Panc1 (cell line): Measurements from ENCODE around the gene ZNF407. TPM values are rescaled to one million over a fixed set of nuclear protein-coding genes. Genes with fewer than 3 reads are reported as not detected.

Experiments used
- ATAC-seq: fragments of 200-7000 bp; cut with Tn5 transposase; 2 replicates; pipeline ENCODE4 v1.9.1; 2020; ENCODE audit warnings: mild to moderate bottlenecking, moderate library complexity
- BruUV-seq: library from RNA; stranded (reverse); fragments of 400-500 nt; replicated peaks from 2 replicates; lab custom pipeline; 2021; lab: Mats Ljungman, UMichigan
- CTCF ChIA-PET: fragments of 300-600 bp; sonication (Branson Sonifier 250); formaldehyde crosslinking; loops from one replicate; lab custom pipeline; 2022; ENCODE audit warnings: antibody characterized with exemption; lab: Charles Lee
- POLR2A ChIA-PET: fragments of 300-600 bp; sonication (Branson Sonifier 250); formaldehyde crosslinking; loops from one replicate; lab custom pipeline; 2022; ENCODE audit warnings: antibody characterized with exemption; lab: Charles Lee
- DNase-seq: peaks from one replicate; pipeline ENCODE4 v3.0.0-alpha.2; 2010; ENCODE audit warnings: low read depth, low spot score
- H3K27ac ChIP-seq: 2 replicates; pipeline ENCODE4 v1.5.1; 2011; ENCODE audit warnings: mild to moderate bottlenecking, low read length, inconsistent platforms
- H3K27me3 ChIP-seq: fragments of 200-500 bp; sonication (Bioruptor generic); 2 replicates; pipeline ENCODE4 v1.6.0; 2014; ENCODE audit warnings: low read length, inconsistent platforms; ENCODE audit not compliant: control insufficient read depth, insufficient read depth
- H3K36me3 ChIP-seq: fragments of 200-500 bp; sonication (Bioruptor generic); 2 replicates; pipeline ENCODE4 v1.5.1; 2014; ENCODE audit warnings: inconsistent platforms, mild to moderate bottlenecking, low read length, moderate library complexity; ENCODE audit not compliant: control insufficient read depth, insufficient read depth
- H3K4me1 ChIP-seq: 2 replicates; pipeline ENCODE4 v1.5.1; 2011; ENCODE audit warnings: inconsistent platforms, mild to moderate bottlenecking, low read length, moderate library complexity; ENCODE audit not compliant: control insufficient read depth, insufficient read depth
- H3K4me3 ChIP-seq, 2 experiments: 2 replicates each; pipeline ENCODE4 v1.5.1; 2011 to 2012; ENCODE audit warnings: low read depth in 2 of 2, low read length in 2 of 2, mild to moderate bottlenecking in 2 of 2, inconsistent platforms in 1 of 2, moderate library complexity in 1 of 2
- H3K9me3 ChIP-seq: fragments of 200-500 bp; sonication (Bioruptor generic); 2 replicates; pipeline ENCODE4 v1.5.1; 2014; ENCODE audit warnings: low read depth, mild to moderate bottlenecking, inconsistent platforms, low read length, moderate library complexity; ENCODE audit not compliant: control insufficient read depth, insufficient read depth
- CTCF ChIP-seq: fragments of 450-650 bp; IDR thresholded peaks from 2 replicates; pipeline ENCODE4 v1.5.1; 2017; ENCODE audit warnings: mild to moderate bottlenecking
- POLR2AphosphoS5 ChIP-seq: IDR thresholded peaks from 2 replicates; pipeline ENCODE4 v1.6.1; 2012; ENCODE audit warnings: mild to moderate bottlenecking, low read depth, low read length, moderate library complexity
- REST ChIP-seq, 2 experiments: IDR thresholded peaks; 2 replicates each; pipeline ENCODE4 v1.6.1; 2011 to 2012; ENCODE audit warnings: low read depth in 2 of 2, control low read depth in 1 of 2, low read length in 1 of 2, mild to moderate bottlenecking in 1 of 2, moderate library complexity in 1 of 2; ENCODE audit not compliant: insufficient read depth in 1 of 2
- SIN3A ChIP-seq: IDR thresholded peaks from 2 replicates; pipeline ENCODE4 v1.6.1; 2012; ENCODE audit warnings: low read depth, mild to moderate bottlenecking, low read length, moderate library complexity, borderline replicate concordance; ENCODE audit not compliant: insufficient read depth
- TCF7L2 ChIP-seq: IDR thresholded peaks from 2 replicates; pipeline ENCODE4 v1.6.1; 2011; ENCODE audit warnings: mild to moderate bottlenecking, low read depth, low read length, inconsistent platforms
- in situ Hi-C: cut with HindIII; loops from 2 replicates; pipeline ENCODE4 v1.10.0; 2016; ENCODE audit warnings: low sequenced_read_pairs, low pct_unique_long_range_greater_than_20kb
- intact Hi-C: fragments of 100-400 bp; cut with micrococcal nuclease; formaldehyde crosslinking; loops from one replicate; pipeline ENCODE4 v1.10.0; 2022; ENCODE audit not compliant: unreplicated experiment
- total RNA-seq: library from RNA; stranded (reverse); gene quantifications from one replicate; pipeline ENCODE4 v1.2.1, GENCODE V29; 2021; ENCODE audit not compliant: unreplicated experiment

Gene ZNF407
- total RNA-seq, 1 experiment from 2014 or later, result 16.8 TPM

- ChIA-PET POLR2A (no interaction called here), CTCF (interaction anchor here (0.6 kb wide), 1 partner anchor 31 kb away, joined by 3 read pairs; no protein-coding TSS in a partner anchor)
- intact Hi-C loops, result no loop called here
These were observed 347.0 kb downstream of the ZNF407 start for GRCh38 chr18:74944676-74945075.

GRCh38 chr18:74945774-74946545, 348.3 kb downstream of the ZNF407 start:
- Histone ChIP-seq H3K27ac (peak overlapping the region; percentile 60), H3K4me1 (peaks cover 56% of the 10 kb centered on the region), H3K36me3 (no peaks in the 10 kb centered on the region), H3K4me3 (peak overlapping the region in 1 of 2 experiments; percentile 12; a peak in 1 of 4 replicates), H3K27me3 (no peaks in the 10 kb centered on the region), H3K9me3 (no peaks in the 10 kb centered on the region)
- DNase-seq, result peak; percentile 41
- BruUV-seq, result no TSS peak
- ChIA-PET POLR2A (no interaction called here), CTCF (no interaction called here)
- no peak for ATAC-seq
- in situ Hi-C loops, result no loop called here
- intact Hi-C loops, result no loop called here
- TF ChIP-seq SIN3A (no peak), CTCF (no peak), TCF7L2 (no peak), POLR2AphosphoS5 (no peak)

More at GRCh38 chr18:74944676-74945075, 347.0 kb downstream of the ZNF407 start:
- in situ Hi-C loops, result no loop called here
- BruUV-seq, result no TSS peak
- Histone ChIP-seq H3K36me3 (no peaks in the 10 kb centered on the region), H3K27me3 (no peaks in the 10 kb centered on the region), H3K9me3 (no peaks in the 10 kb centered on the region), H3K27ac (peak overlapping the region; percentile 60; the same call in 1 of the 2 replicates), H3K4me3 (peak overlapping the region in 1 of 2 experiments; percentile 8; a peak in 1 of 4 replicates), H3K4me1 (peaks cover 43% of the 10 kb centered on the region)
- TF ChIP-seq SIN3A (no peak), REST (IDR thresholded peaks at IDR 0.05; ENCODE audit: insufficient read depth in 1 of 2, low read depth in 2 of 2, low read length in 1 of 2) (no peak), POLR2AphosphoS5 (no peak), TCF7L2 (no peak), CTCF (no peak)
- ATAC-seq (peak; percentile 90), DNase-seq (peak; percentile 63)
